ENCODE data around the gene PSENEN. TPM values are rescaled to one million over a fixed set of nuclear protein-coding genes. Genes with fewer than 3 reads are reported as not detected.

The PSENEN gene
- polyA plus RNA-seq, 1 donor (not counting 4 experiments of a cell fraction or from before 2014, with no cell fraction given) = 36.2 TPM

GRCh38 chr19:35752746-35753350 lies 7.4 kb downstream of the PSENEN start:
- no peak overlapping the region for H3K4me2 ChIP-seq (ENCODE audit: control insufficient read depth, extremely low read depth, insufficient read depth, low read depth, low read length)
- H3K9me3 ChIP-seq (ENCODE audit: control insufficient read depth, low read depth, low read length) = no peaks in the 10 kb centered on the region
- no peak overlapping the region for H3K27ac ChIP-seq (ENCODE audit: control insufficient read depth, insufficient read depth, low read length)
- no peak overlapping the region for H2AFZ ChIP-seq (ENCODE audit: control insufficient read depth, low read length)
- dilution Hi-C loops (cut with MboI; ENCODE audit: extremely low pct_ligation_motif_present, low sequenced_read_pairs) = no loop called here
- DNase-seq (ENCODE audit: low read depth, low spot score) = no peak
- TF ChIP-seq EZH2 (IDR thresholded peaks at IDR 0.05; ENCODE audit: low read length) (no peak), CTCF (optimal IDR thresholded peaks at IDR 0.05 in 1 of 3, IDR thresholded peaks at IDR 0.05 in 1 of 3, conservative IDR thresholded peaks at IDR 0.05 in 1 of 3; ENCODE audit: extremely low read depth in 1 of 3, insufficient read depth in 2 of 3, low read length in 3 of 3) (no peak)
- H3K9ac ChIP-seq (ENCODE audit: control insufficient read depth, extremely low read depth, insufficient read depth, low read length) = no peak overlapping the region
- H3K79me2 ChIP-seq (ENCODE audit: control insufficient read depth, insufficient read depth, low read length) = peaks cover 17% of the 10 kb centered on the region
- no peaks in the 10 kb centered on the region for H3K9me1 ChIP-seq (ENCODE audit: control insufficient read depth, extremely low read depth, insufficient read depth, low read length)
- peaks cover 13 to 23% of the 10 kb centered on the region in 2 experiments for H3K36me3 ChIP-seq (ENCODE audit: control insufficient read depth in 2 of 2, extremely low read depth in 1 of 2, insufficient read depth in 2 of 2, low read length in 2 of 2)
- H3K27me3 ChIP-seq (ENCODE audit: control insufficient read depth, extremely low read depth, insufficient read depth, low read length) = no peaks in the 10 kb centered on the region
- FAIRE-seq = no peak
- H3K4me3 ChIP-seq (ENCODE audit: control insufficient read depth in 2 of 3, extremely low read depth in 1 of 3, insufficient read depth in 2 of 3, low read depth in 1 of 3, low read length in 3 of 3) = no peak overlapping the region
- H4K20me1 ChIP-seq (ENCODE audit: control insufficient read depth, extremely low read depth, insufficient read depth, low read length) = no peaks in the 10 kb centered on the region
- H3K4me1 ChIP-seq (ENCODE audit: control insufficient read depth, extremely low read depth, insufficient read depth, low read length) = peaks cover 19% of the 10 kb centered on the region

- Histone ChIP-seq H3K9me3 (ENCODE audit: control insufficient read depth, low read depth, low read length) (no peaks in the 10 kb centered on the region), H2AFZ (ENCODE audit: control insufficient read depth, low read length) (no peak overlapping the region), H3K4me2 (ENCODE audit: control insufficient read depth, extremely low read depth, insufficient read depth, low read depth, low read length) (no peak overlapping the region), H3K27ac (ENCODE audit: control insufficient read depth, insufficient read depth, low read length) (no peak overlapping the region), H3K79me2 (ENCODE audit: control insufficient read depth, insufficient read depth, low read length) (peaks cover 17% of the 10 kb centered on the region), H3K9me1 (ENCODE audit: control insufficient read depth, extremely low read depth, insufficient read depth, low read length) (no peaks in the 10 kb centered on the region), H3K4me3 (ENCODE audit: control insufficient read depth in 2 of 3, extremely low read depth in 1 of 3, insufficient read depth in 2 of 3, low read depth in 1 of 3, low read length in 3 of 3) (no peak overlapping the region), H3K9ac (ENCODE audit: control insufficient read depth, extremely low read depth, insufficient read depth, low read length) (no peak overlapping the region), H4K20me1 (ENCODE audit: control insufficient read depth, extremely low read depth, insufficient read depth, low read length) (no peaks in the 10 kb centered on the region), H3K36me3 (ENCODE audit: control insufficient read depth in 2 of 2, extremely low read depth in 1 of 2, insufficient read depth in 2 of 2, low read length in 2 of 2) (peaks cover 13 to 23% of the 10 kb centered on the region in 2 experiments), H3K27me3 (ENCODE audit: control insufficient read depth, extremely low read depth, insufficient read depth, low read length) (no peaks in the 10 kb centered on the region), H3K4me1 (ENCODE audit: control insufficient read depth, extremely low read depth, insufficient read depth, low read length) (peaks cover 18% of the 10 kb centered on the region)
- DNase-seq (ENCODE audit: low read depth, low spot score) = no peak
- TF ChIP-seq CTCF (optimal IDR thresholded peaks at IDR 0.05 in 1 of 3, IDR thresholded peaks at IDR 0.05 in 1 of 3, conservative IDR thresholded peaks at IDR 0.05 in 1 of 3; ENCODE audit: extremely low read depth in 1 of 3, insufficient read depth in 2 of 3, low read length in 3 of 3) (no peak), EZH2 (IDR thresholded peaks at IDR 0.05; ENCODE audit: low read length) (no peak)
- no peak for FAIRE-seq
- dilution Hi-C loops (cut with MboI; ENCODE audit: extremely low pct_ligation_motif_present, low sequenced_read_pairs) = no loop called here
Observed at GRCh38 chr19:35753634-35754369, 8.4 kb downstream of the PSENEN start.

Data from keratinocyte (primary cell).